ENCODE results near the gene SLC38A10. TPM values are rescaled to one million over a fixed set of nuclear protein-coding genes. Genes with fewer than 3 reads are reported as not detected.
A peak's percentile ranks its signal among the peaks of the same experiment; 100 is the strongest.

SLC38A10 gene
- total and polyA plus RNA-seq, 2 of the 13 experiments (the other 11 are each of a cell fraction or from before 2014, with no cell fraction given), result 23.4 to 55.8 TPM

DNA sequence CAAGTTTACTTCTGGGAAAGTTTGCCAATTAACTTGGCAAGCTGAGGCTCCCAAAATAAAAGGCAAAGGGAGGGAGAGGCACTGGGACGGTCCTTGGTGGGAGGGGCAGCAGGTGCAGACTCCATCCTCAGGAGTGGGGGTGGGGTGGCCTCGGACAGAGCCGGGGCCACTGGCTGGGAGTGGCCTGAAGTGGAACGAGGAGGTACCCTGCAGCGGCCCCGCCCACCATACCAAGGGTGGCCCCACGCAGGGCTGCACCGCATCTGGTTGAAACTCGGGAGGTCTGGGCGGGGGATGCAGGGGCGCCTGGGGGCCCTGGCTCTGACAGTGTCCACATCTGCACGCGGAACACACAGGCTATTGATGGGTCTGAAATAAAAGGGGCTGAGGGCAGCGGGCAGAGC, 42.4 kb upstream of the SLC38A10 start:
- no peak for ATAC-seq
- in situ Hi-C loops (cut with HindIII; ENCODE audit: extremely low pct_ligation_motif_present, low pct_unique_long_range_greater_than_20kb), result no loop called here
- H4K20me1 ChIP-seq (ENCODE audit: insufficient read depth, low read length), result no peaks in the 10 kb centered on the region

More for the DNA sequence above, 42.4 kb upstream of the SLC38A10 start:
- H3K4me1 ChIP-seq (ENCODE audit: insufficient read depth, low read length), result peaks cover 87% of the 10 kb centered on the region
- CTCF ChIA-PET (ENCODE audit: low intra/inter-chr PET ratio, low total read pairs), result no interaction called here
- H3K4me3 ChIP-seq (replicated peaks in 1 of 3; ENCODE audit: insufficient read depth in 1 of 3, low read depth in 2 of 3, low read length in 3 of 3), result no peak overlapping the region
- no peaks in the 10 kb centered on the region for H3K9me3 ChIP-seq (ENCODE audit: low read length)
- H2AFZ ChIP-seq (ENCODE audit: low read length), result no peak overlapping the region
- H3K4me2 ChIP-seq (ENCODE audit: low read depth, low read length), result peak overlapping the region; percentile 1; the same call in 1 of the 2 replicates
- H3K9ac ChIP-seq (ENCODE audit: insufficient read depth, low read depth, low read length), result no peak overlapping the region
- H3K27me3 ChIP-seq (ENCODE audit: control insufficient read depth in 1 of 2, insufficient read depth in 2 of 2, low read length in 2 of 2), result peaks cover 14 to 44% of the 10 kb centered on the region in 2 experiments; a peak in 4 of 5 replicates
- H3K36me3 ChIP-seq (replicated peaks in 1 of 2; ENCODE audit: control insufficient read depth in 1 of 2, insufficient read depth in 2 of 2, low read length in 2 of 2), result no peaks in the 10 kb centered on the region
- peaks cover 4% of the 10 kb centered on the region for H3K79me2 ChIP-seq (ENCODE audit: insufficient read depth, low read length)
- no TSS peak for BruUV-seq (replicated peaks)
- intact Hi-C loops (cut with micrococcal nuclease; ENCODE audit: unreplicated experiment), result no loop called here
- WGBS (ENCODE audit: low lambda C conversion rate), result 21% methylated on average over 12 of the region's 14 CpGs
- FAIRE-seq (no peak), DNase-seq (ENCODE audit: low spot score) (no peak)
- POLR2A ChIA-PET, result no interaction called here
- TF ChIP-seq ZNF431 (CRISPR knock-in tag; IDR thresholded peaks at IDR 0.05; ENCODE audit: borderline replicate concordance, low read depth) (no peak), ZBTB7B (CRISPR knock-in tag; IDR thresholded peaks at IDR 0.05) (0 out of 2 replicates have a peak, but pooled peaks have one; percentile 45), ZNF331 (CRISPR knock-in tag; IDR thresholded peaks at IDR 0.05) (no peak), MTF1 (CRISPR knock-in tag; IDR thresholded peaks at IDR 0.05) (no peak), ZNF281 (CRISPR knock-in tag; IDR thresholded peaks at IDR 0.05; ENCODE audit: borderline replicate concordance) (peak; percentile 78; the same call in 1 of the 2 replicates), ZNF576 (CRISPR knock-in tag; IDR thresholded peaks at IDR 0.05) (0 out of 2 replicates have a peak, but pooled peaks have one; percentile 18)
- H3K27ac ChIP-seq (ENCODE audit: extremely low read length, insufficient read depth, low read length), result no peak overlapping the region

Data from HepG2 (cell line).